ENCODE measurements around the gene ZNF592.

The ZNF592 gene

DNA sequence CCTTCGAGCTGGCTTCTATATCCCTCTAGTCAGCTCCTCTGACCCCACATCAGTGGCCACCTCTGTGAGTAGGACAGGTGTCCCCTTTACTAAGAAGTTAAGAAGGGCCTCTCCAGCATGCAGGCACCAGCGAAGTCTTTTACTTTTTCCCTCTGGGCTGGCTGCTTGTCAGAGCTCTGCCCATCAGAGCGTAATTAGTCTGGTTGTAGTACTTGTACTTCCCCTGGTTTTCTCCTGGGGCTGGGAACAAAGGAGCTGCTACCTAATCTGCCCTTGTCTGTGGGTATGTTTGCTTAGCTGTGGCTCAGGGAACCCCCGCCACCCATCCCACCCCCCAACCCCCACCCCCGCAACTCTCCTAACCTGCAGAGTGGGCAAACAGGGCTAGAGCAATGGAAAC is 41.4 kb downstream of the ZNF592 start:
- Histone ChIP-seq H3K4me1 (ENCODE audit: control insufficient read depth in 2 of 2, insufficient read depth in 2 of 2, low read length in 2 of 2) (no peaks in the 10 kb centered on the region), H3K36me3 (ENCODE audit: control insufficient read depth in 2 of 2, insufficient read depth in 2 of 2, low read length in 2 of 2) (peaks cover 32 to 44% of the 10 kb centered on the region in 2 donors), H3K27ac (ENCODE audit: low read depth in 2 of 2, low read length in 2 of 2) (no peak overlapping the region)

DNA sequence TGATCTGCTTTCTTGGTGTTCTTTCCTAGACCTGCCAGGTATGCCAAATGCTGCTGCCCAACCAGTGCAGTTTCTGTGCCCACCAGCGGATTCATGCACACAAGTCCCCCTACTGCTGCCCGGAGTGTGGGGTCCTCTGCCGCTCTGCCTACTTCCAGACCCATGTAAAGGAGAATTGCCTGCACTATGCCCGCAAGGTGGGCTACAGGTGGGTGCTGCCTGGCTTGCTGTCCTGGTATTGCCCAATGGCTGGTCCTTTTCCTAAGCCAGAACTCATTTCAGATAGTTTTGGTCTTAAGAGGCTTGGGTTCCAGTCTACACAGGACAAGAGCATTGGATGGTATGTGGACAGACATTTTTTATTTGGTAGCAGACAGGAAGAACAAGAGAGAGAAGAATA is 42.3 kb downstream of the ZNF592 start:
- H3K27ac ChIP-seq (ENCODE audit: low read depth in 2 of 2, low read length in 2 of 2), result no peak overlapping the region
- H3K9me3 ChIP-seq (ENCODE audit: control insufficient read depth in 2 of 2, low read length in 2 of 2), result no peaks in the 10 kb centered on the region
- no peaks in the 10 kb centered on the region for H3K4me1 ChIP-seq (ENCODE audit: control insufficient read depth in 2 of 2, insufficient read depth in 2 of 2, low read length in 2 of 2)
- H3K27me3 ChIP-seq (ENCODE audit: control insufficient read depth in 2 of 2, insufficient read depth in 2 of 2, low read length in 2 of 2), result no peaks in the 10 kb centered on the region
- peaks cover 31 to 37% of the 10 kb centered on the region in 2 donors for H3K36me3 ChIP-seq (ENCODE audit: control insufficient read depth in 2 of 2, insufficient read depth in 2 of 2, low read length in 2 of 2)
- H3K9ac ChIP-seq (ENCODE audit: low read depth in 1 of 2, low read length in 2 of 2), result no peak overlapping the region
- H3K4me3 ChIP-seq (ENCODE audit: low read length in 2 of 2), result no peak overlapping the region

More for the DNA sequence above, 41.4 kb downstream of the ZNF592 start:
- Histone ChIP-seq H3K4me3 (ENCODE audit: low read length in 2 of 2) (no peak overlapping the region), H3K9me3 (ENCODE audit: control insufficient read depth in 2 of 2, low read length in 2 of 2) (no peaks in the 10 kb centered on the region), H3K9ac (ENCODE audit: low read depth in 1 of 2, low read length in 2 of 2) (no peak overlapping the region), H3K27me3 (ENCODE audit: control insufficient read depth in 2 of 2, insufficient read depth in 2 of 2, low read length in 2 of 2) (no peaks in the 10 kb centered on the region)

DNA sequence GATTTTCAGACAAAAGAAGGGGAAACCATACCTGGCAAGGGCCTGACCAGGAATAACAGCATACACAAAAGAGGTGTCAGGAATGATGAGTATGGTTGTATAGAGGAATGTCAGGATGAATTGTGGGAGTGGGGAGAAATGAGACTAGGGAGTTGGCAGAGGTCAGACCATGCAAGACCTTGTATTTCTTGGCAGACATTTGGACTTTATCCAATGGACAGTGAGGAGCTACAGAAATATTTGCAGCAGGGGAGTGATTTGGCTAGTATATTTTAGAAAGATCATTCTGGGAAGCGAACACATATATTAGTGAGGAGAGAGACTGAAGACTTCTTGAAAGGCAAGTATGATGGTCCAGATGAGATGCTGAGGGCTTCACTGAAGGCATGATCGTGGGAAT is 43.4 kb downstream of the ZNF592 start:
- peaks cover 30 to 36% of the 10 kb centered on the region in 2 donors for H3K36me3 ChIP-seq (ENCODE audit: control insufficient read depth in 2 of 2, insufficient read depth in 2 of 2, low read length in 2 of 2)

DNA sequence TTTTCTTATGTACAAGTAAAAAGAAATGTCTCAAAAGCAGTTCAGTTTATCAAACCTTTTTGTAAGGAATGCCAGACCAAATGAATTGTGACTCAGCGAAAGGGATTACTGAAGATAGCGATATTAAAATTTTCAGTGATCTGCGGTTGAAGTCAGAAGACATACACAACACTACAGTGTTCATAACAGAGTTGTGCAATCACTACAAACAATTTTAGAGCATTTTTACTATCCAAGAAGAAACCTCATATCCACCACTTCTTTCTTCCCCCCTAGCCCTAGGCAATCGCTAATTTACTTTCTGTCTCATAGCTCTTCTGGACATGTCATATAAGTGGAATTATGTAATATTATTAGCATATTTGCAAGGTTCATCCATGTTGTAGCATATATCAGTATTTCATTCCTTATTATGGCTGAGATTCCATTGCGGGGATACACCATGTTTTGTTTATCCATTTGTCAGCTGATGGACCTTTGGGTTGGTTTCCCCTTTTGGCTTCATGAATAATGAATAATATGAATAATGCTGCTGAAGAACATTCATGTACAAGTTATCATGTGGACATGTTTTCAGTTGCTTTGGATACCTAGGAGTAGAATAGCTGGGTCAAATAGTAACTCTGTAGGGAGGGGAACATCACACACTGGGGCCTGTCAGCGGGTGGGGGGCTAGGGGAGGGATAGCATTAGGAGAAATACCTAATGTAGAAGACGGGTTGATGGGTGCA is 45.2 kb downstream of the ZNF592 start:
- Histone ChIP-seq H3K9ac (ENCODE audit: low read depth in 1 of 2, low read length in 2 of 2) (no peak overlapping the region), H3K4me3 (ENCODE audit: low read length in 2 of 2) (no peak overlapping the region), H3K9me3 (ENCODE audit: control insufficient read depth in 2 of 2, low read length in 2 of 2) (no peaks in the 10 kb centered on the region), H3K27ac (ENCODE audit: low read depth in 2 of 2, low read length in 2 of 2) (no peak overlapping the region), H3K27me3 (ENCODE audit: control insufficient read depth in 2 of 2, insufficient read depth in 2 of 2, low read length in 2 of 2) (no peaks in the 10 kb centered on the region), H3K4me1 (ENCODE audit: control insufficient read depth in 2 of 2, insufficient read depth in 2 of 2, low read length in 2 of 2) (no peaks in the 10 kb centered on the region), H3K36me3 (ENCODE audit: control insufficient read depth in 2 of 2, insufficient read depth in 2 of 2, low read length in 2 of 2) (peaks cover 40 to 48% of the 10 kb centered on the region in 2 donors)

More for the DNA sequence above, 43.4 kb downstream of the ZNF592 start:
- no peaks in the 10 kb centered on the region for H3K27me3 ChIP-seq (ENCODE audit: control insufficient read depth in 2 of 2, insufficient read depth in 2 of 2, low read length in 2 of 2)
- H3K27ac ChIP-seq (ENCODE audit: low read depth in 2 of 2, low read length in 2 of 2), result no peak overlapping the region
- no peak overlapping the region for H3K4me3 ChIP-seq (ENCODE audit: low read length in 2 of 2)
- no peaks in the 10 kb centered on the region for H3K4me1 ChIP-seq (ENCODE audit: control insufficient read depth in 2 of 2, insufficient read depth in 2 of 2, low read length in 2 of 2)
- no peak overlapping the region for H3K9ac ChIP-seq (ENCODE audit: low read depth in 1 of 2, low read length in 2 of 2)
- H3K9me3 ChIP-seq (ENCODE audit: control insufficient read depth in 2 of 2, low read length in 2 of 2), result no peaks in the 10 kb centered on the region

DNA sequence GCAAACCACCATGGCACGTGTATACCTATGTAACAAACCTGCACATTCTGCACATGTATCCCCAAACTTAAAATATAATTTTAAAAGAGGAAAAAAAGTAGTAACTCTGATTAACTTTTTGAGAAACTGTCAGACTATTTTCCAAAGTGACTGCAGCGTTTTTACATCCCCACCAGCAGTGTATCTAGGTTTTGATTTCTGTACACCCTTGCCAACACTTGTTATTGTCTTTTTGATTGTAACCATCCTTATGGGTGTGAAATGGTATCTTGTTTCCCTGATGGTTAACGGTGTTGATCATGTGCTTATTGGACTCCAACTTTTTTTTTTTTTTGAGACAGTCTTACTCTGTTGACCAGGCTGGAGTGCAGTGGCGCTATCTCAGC is 45.8 kb downstream of the ZNF592 start:
- Histone ChIP-seq H3K27me3 (ENCODE audit: control insufficient read depth in 2 of 2, insufficient read depth in 2 of 2, low read length in 2 of 2) (no peaks in the 10 kb centered on the region), H3K27ac (ENCODE audit: low read depth in 2 of 2, low read length in 2 of 2) (no peak overlapping the region), H3K4me3 (ENCODE audit: low read length in 2 of 2) (no peak overlapping the region), H3K9ac (ENCODE audit: low read depth in 1 of 2, low read length in 2 of 2) (no peak overlapping the region), H3K9me3 (ENCODE audit: control insufficient read depth in 2 of 2, low read length in 2 of 2) (no peaks in the 10 kb centered on the region), H3K4me1 (ENCODE audit: control insufficient read depth in 2 of 2, insufficient read depth in 2 of 2, low read length in 2 of 2) (no peaks in the 10 kb centered on the region), H3K36me3 (ENCODE audit: control insufficient read depth in 2 of 2, insufficient read depth in 2 of 2, low read length in 2 of 2) (peaks cover 46 to 54% of the 10 kb centered on the region in 2 donors)

DNA sequence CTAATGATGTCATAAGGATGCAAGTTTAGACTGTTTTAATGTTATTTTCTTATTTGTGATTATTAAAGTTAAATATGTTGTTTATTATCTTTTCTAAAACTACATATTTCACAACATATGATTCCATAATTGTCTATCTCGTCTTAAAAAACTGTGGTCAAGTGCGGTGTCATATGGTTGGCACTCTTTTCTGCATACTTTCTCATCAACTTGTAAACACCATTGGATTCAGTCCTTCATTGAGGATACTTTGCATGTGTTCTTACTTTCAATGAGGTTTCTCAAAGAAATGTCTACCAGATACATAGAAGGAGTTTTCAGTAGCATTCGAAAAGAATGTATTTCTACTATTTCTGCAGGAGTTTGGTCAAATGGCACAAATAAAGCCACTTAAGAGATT is 46.8 kb downstream of the ZNF592 start:
- no peak overlapping the region for H3K27ac ChIP-seq (ENCODE audit: low read depth in 2 of 2, low read length in 2 of 2)
- H3K4me1 ChIP-seq (ENCODE audit: control insufficient read depth in 2 of 2, insufficient read depth in 2 of 2, low read length in 2 of 2), result no peaks in the 10 kb centered on the region
- peaks cover 56 to 64% of the 10 kb centered on the region in 2 donors for H3K36me3 ChIP-seq (ENCODE audit: control insufficient read depth in 2 of 2, insufficient read depth in 2 of 2, low read length in 2 of 2)
- H3K9ac ChIP-seq (ENCODE audit: low read depth in 1 of 2, low read length in 2 of 2), result no peak overlapping the region
- H3K4me3 ChIP-seq (ENCODE audit: low read length in 2 of 2), result no peak overlapping the region
- H3K27me3 ChIP-seq (ENCODE audit: control insufficient read depth in 2 of 2, insufficient read depth in 2 of 2, low read length in 2 of 2), result no peaks in the 10 kb centered on the region
- no peaks in the 10 kb centered on the region for H3K9me3 ChIP-seq (ENCODE audit: control insufficient read depth in 2 of 2, low read length in 2 of 2)

DNA sequence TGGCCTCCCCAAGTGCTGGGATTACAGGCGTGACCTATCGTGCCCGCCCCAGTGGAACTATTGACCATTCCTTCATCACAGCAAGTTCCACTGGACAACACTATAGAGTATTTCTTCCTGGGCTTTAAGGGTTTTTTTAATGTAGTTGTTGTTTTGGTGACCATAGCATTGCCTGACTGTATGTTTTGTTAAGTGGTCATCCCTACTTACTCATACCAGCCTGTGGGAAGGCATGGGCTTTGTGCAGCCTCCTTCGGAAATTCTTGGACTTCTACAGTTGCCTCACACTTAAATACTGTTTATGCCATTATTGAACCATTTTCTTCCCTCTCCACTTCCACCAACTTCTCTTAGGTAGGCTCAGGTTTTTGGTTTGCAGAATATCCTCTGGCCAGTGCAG is 48.8 kb downstream of the ZNF592 start:
- Histone ChIP-seq H3K4me1 (ENCODE audit: control insufficient read depth in 2 of 2, insufficient read depth in 2 of 2, low read length in 2 of 2) (no peaks in the 10 kb centered on the region), H3K36me3 (ENCODE audit: control insufficient read depth in 2 of 2, insufficient read depth in 2 of 2, low read length in 2 of 2) (peaks cover 58 to 66% of the 10 kb centered on the region in 2 donors), H3K27me3 (ENCODE audit: control insufficient read depth in 2 of 2, insufficient read depth in 2 of 2, low read length in 2 of 2) (no peaks in the 10 kb centered on the region), H3K4me3 (ENCODE audit: low read length in 2 of 2) (no peak overlapping the region), H3K9ac (ENCODE audit: low read depth in 1 of 2, low read length in 2 of 2) (no peak overlapping the region), H3K27ac (ENCODE audit: low read depth in 2 of 2, low read length in 2 of 2) (no peak overlapping the region), H3K9me3 (ENCODE audit: control insufficient read depth in 2 of 2, low read length in 2 of 2) (no peaks in the 10 kb centered on the region)

DNA sequence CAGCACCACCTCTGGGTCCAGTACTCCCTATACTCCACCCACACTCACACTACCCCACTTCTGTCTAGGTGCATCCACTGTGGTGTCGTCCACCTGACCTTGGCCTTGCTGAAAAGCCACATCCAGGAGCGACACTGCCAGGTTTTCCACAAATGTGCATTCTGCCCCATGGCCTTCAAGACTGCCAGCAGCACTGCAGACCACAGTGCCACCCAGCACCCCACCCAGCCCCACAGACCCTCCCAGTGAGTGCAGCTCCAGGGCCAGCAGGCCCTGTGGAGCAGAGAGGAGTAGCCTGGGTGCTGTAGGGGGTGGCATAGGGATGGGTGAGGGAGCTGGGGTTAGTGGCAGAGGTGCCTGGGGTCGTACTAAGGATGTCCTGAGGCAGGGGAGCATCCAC is 49.4 kb downstream of the ZNF592 start:
- Histone ChIP-seq H3K4me1 (ENCODE audit: control insufficient read depth in 2 of 2, insufficient read depth in 2 of 2, low read length in 2 of 2) (no peaks in the 10 kb centered on the region), H3K27me3 (ENCODE audit: control insufficient read depth in 2 of 2, insufficient read depth in 2 of 2, low read length in 2 of 2) (no peaks in the 10 kb centered on the region), H3K9me3 (ENCODE audit: control insufficient read depth in 2 of 2, low read length in 2 of 2) (no peaks in the 10 kb centered on the region), H3K4me3 (ENCODE audit: low read length in 2 of 2) (no peak overlapping the region), H3K27ac (ENCODE audit: low read depth in 2 of 2, low read length in 2 of 2) (no peak overlapping the region), H3K9ac (ENCODE audit: low read depth in 1 of 2, low read length in 2 of 2) (no peak overlapping the region), H3K36me3 (ENCODE audit: control insufficient read depth in 2 of 2, insufficient read depth in 2 of 2, low read length in 2 of 2) (peaks cover 57 to 66% of the 10 kb centered on the region in 2 donors)

DNA sequence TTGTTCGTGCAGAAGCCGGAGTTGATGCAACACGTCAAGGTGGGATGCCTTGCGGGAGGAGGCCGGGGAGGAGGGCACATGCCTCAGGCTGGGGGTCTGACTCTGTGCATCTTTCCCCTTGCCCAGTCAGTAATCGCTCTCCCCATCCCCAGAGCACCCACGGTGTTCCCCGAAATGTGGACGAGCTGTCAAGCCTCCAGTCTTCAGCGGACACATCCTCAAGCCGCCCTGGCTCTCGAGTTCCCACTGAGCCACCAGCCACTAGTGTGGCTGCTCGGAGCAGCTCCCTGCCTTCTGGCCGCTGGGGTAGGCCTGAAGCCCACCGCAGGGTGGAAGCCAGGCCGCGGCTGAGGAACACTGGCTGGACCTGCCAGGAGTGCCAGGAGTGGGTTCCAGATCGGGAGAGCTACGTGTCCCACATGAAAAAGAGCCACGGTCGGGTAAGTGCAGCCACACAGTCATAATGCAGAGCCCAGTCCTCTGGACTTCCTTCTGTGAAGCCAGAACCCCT is 50.1 kb downstream of the ZNF592 start:
- no peaks in the 10 kb centered on the region for H3K9me3 ChIP-seq (ENCODE audit: control insufficient read depth in 2 of 2, low read length in 2 of 2)
- H3K27ac ChIP-seq (ENCODE audit: low read depth in 2 of 2, low read length in 2 of 2), result no peak overlapping the region
- H3K36me3 ChIP-seq (ENCODE audit: control insufficient read depth in 2 of 2, insufficient read depth in 2 of 2, low read length in 2 of 2), result peaks cover 59 to 68% of the 10 kb centered on the region in 2 donors
- H3K4me1 ChIP-seq (ENCODE audit: control insufficient read depth in 2 of 2, insufficient read depth in 2 of 2, low read length in 2 of 2), result no peaks in the 10 kb centered on the region
- no peaks in the 10 kb centered on the region for H3K27me3 ChIP-seq (ENCODE audit: control insufficient read depth in 2 of 2, insufficient read depth in 2 of 2, low read length in 2 of 2)
- H3K4me3 ChIP-seq (ENCODE audit: low read length in 2 of 2), result no peak overlapping the region
- no peak overlapping the region for H3K9ac ChIP-seq (ENCODE audit: low read depth in 1 of 2, low read length in 2 of 2)

DNA sequence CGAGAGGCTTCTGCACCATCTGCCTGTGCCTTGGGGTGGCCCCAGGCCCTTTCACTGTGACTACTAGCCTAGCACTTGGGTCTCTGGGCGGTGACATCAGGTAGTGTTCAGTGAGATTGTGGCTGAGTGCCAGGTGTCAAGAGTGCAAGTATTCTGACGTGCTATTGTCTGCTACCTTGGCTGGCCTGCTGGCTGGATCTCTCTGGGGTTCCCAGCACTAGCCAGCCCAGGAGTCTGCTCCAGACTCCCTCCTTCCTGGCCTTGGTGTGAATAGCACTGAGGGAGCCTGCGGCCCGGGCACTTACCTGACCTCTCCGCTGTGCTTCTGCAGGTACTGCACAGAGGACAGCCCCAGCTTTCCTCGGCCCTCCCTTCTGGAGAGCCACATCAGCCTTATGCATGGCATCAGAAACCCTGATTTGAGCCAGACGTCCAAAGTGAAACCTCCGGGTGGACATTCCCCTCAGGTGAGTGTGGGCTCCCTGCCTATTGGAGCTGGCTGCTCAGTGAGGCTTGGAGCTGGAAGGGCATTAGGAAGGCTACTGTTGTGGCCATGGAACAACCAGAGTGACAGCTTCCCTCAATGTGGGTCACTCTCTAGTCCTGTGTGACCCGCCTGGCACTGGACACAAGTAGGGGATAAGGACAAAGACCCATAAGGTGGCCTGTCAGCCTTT is 51.3 kb downstream of the ZNF592 start:
- Histone ChIP-seq H3K4me3 (ENCODE audit: low read length in 2 of 2) (no peak overlapping the region), H3K27me3 (ENCODE audit: control insufficient read depth in 2 of 2, insufficient read depth in 2 of 2, low read length in 2 of 2) (no peaks in the 10 kb centered on the region), H3K9me3 (ENCODE audit: control insufficient read depth in 2 of 2, low read length in 2 of 2) (no peaks in the 10 kb centered on the region), H3K36me3 (ENCODE audit: control insufficient read depth in 2 of 2, insufficient read depth in 2 of 2, low read length in 2 of 2) (peaks cover 67 to 68% of the 10 kb centered on the region in 2 donors), H3K27ac (ENCODE audit: low read depth in 2 of 2, low read length in 2 of 2) (no peak overlapping the region), H3K9ac (ENCODE audit: low read depth in 1 of 2, low read length in 2 of 2) (no peak overlapping the region), H3K4me1 (ENCODE audit: control insufficient read depth in 2 of 2, insufficient read depth in 2 of 2, low read length in 2 of 2) (no peaks in the 10 kb centered on the region)
